ENCODE measurements around the gene KBTBD12. TPM values are rescaled to one million over a fixed set of nuclear protein-coding genes. Genes with fewer than 3 reads are reported as not detected.

Gene KBTBD12
- total RNA-seq, 2 donors from 2014 or later: 14.5 TPM

- DNase-seq (ENCODE audit: low spot score) (no peak), ATAC-seq (ENCODE audit: insufficient number of reproducible peaks, low FRiP score, low read depth) (no peak)
- H3K9me3 ChIP-seq: no peaks in the 10 kb centered on the region
- TF ChIP-seq, protein P1, sequence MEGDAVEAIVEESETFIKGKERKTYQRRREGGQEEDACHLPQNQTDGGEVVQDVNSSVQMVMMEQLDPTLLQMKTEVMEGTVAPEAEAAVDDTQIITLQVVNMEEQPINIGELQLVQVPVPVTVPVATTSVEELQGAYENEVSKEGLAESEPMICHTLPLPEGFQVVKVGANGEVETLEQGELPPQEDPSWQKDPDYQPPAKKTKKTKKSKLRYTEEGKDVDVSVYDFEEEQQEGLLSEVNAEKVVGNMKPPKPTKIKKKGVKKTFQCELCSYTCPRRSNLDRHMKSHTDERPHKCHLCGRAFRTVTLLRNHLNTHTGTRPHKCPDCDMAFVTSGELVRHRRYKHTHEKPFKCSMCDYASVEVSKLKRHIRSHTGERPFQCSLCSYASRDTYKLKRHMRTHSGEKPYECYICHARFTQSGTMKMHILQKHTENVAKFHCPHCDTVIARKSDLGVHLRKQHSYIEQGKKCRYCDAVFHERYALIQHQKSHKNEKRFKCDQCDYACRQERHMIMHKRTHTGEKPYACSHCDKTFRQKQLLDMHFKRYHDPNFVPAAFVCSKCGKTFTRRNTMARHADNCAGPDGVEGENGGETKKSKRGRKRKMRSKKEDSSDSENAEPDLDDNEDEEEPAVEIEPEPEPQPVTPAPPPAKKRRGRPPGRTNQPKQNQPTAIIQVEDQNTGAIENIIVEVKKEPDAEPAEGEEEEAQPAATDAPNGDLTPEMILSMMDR (IDR thresholded peaks at IDR 0.05): no peak
- no peak overlapping the region for H3K27ac ChIP-seq
- H3K36me3 ChIP-seq: no peaks in the 10 kb centered on the region
- no peaks in the 10 kb centered on the region for H3K27me3 ChIP-seq (replicated peaks; ENCODE audit: insufficient read depth)
- no peak overlapping the region for H3K4me3 ChIP-seq
- H3K4me1 ChIP-seq (ENCODE audit: control insufficient read depth in 1 of 2, low read depth in 2 of 2): peaks cover 0 to 5% of the 10 kb centered on the region in 2 donors
Observed at GRCh38 chr3:127962937-127963336, 47.9 kb downstream of the KBTBD12 start.

GRCh38 chr3:127964053-127964452, 49.0 kb downstream of the KBTBD12 start:
- H3K4me3 ChIP-seq: no peak overlapping the region
- DNase-seq (ENCODE audit: low spot score) (no peak), ATAC-seq (ENCODE audit: insufficient number of reproducible peaks, low FRiP score, low read depth) (no peak)
- H3K4me1 ChIP-seq (ENCODE audit: control insufficient read depth in 1 of 2, low read depth in 2 of 2): peaks cover 0 to 5% of the 10 kb centered on the region in 2 donors
- H3K27me3 ChIP-seq (replicated peaks; ENCODE audit: insufficient read depth): no peaks in the 10 kb centered on the region
- no peaks in the 10 kb centered on the region for H3K9me3 ChIP-seq
- TF ChIP-seq, protein P1 (IDR thresholded peaks at IDR 0.05): no peak
- no peak overlapping the region for H3K27ac ChIP-seq
- no peaks in the 10 kb centered on the region for H3K36me3 ChIP-seq

GRCh38 chr3:127964816-127965215, 49.8 kb downstream of the KBTBD12 start:
- Histone ChIP-seq H3K27ac (no peak overlapping the region), H3K9me3 (no peaks in the 10 kb centered on the region), H3K27me3 (replicated peaks; ENCODE audit: insufficient read depth) (no peaks in the 10 kb centered on the region), H3K36me3 (no peaks in the 10 kb centered on the region), H3K4me1 (ENCODE audit: control insufficient read depth in 1 of 2, low read depth in 2 of 2) (peaks cover 0 to 5% of the 10 kb centered on the region in 2 donors), H3K4me3 (no peak overlapping the region)
- ATAC-seq (ENCODE audit: insufficient number of reproducible peaks, low FRiP score, low read depth) (no peak), DNase-seq (ENCODE audit: low spot score) (no peak)
- TF ChIP-seq, protein P1 (IDR thresholded peaks at IDR 0.05): no peak

- H3K9me3 ChIP-seq: no peaks in the 10 kb centered on the region
- no peak for ATAC-seq (ENCODE audit: insufficient number of reproducible peaks, low FRiP score, low read depth)
- H3K4me1 ChIP-seq (ENCODE audit: control insufficient read depth in 1 of 2, low read depth in 2 of 2): no peaks in the 10 kb centered on the region
- H3K36me3 ChIP-seq: no peaks in the 10 kb centered on the region
- H3K4me3 ChIP-seq: no peak overlapping the region
- no peak overlapping the region for H3K27ac ChIP-seq
- DNase-seq (ENCODE audit: low spot score): no peak
- TF ChIP-seq, protein P1 (IDR thresholded peaks at IDR 0.05): no peak
- no peaks in the 10 kb centered on the region for H3K27me3 ChIP-seq (replicated peaks; ENCODE audit: insufficient read depth)
Observed at GRCh38 chr3:127967316-127967715, 52.3 kb downstream of the KBTBD12 start.

GRCh38 chr3:127970966-127971592, 56.0 kb downstream of the KBTBD12 start:
- TF ChIP-seq, protein P1 (IDR thresholded peaks at IDR 0.05): peak; percentile 61
- DNase-seq (ENCODE audit: low spot score): no peak
- Histone ChIP-seq H3K27ac (no peak overlapping the region), H3K9me3 (no peaks in the 10 kb centered on the region), H3K27me3 (replicated peaks; ENCODE audit: insufficient read depth) (no peaks in the 10 kb centered on the region), H3K4me3 (no peak overlapping the region), H3K36me3 (no peaks in the 10 kb centered on the region), H3K4me1 (ENCODE audit: control insufficient read depth in 1 of 2, low read depth in 2 of 2) (no peaks in the 10 kb centered on the region)
- no peak for ATAC-seq (ENCODE audit: insufficient number of reproducible peaks, low FRiP score, low read depth)
